Mesenchymal stem cell (in vitro differentiated cells and primary cell): ENCODE data around the gene TNNT1.

Experiments
- DNase-seq: peaks from one replicate; pipeline ENCODE4 v3.0.0-alpha.2; 2013
- H2AFZ ChIP-seq: one replicate; pipeline ENCODE4 v1.6.1; 2013; ENCODE audit warnings: low read depth, mild to moderate bottlenecking, control low read depth, inconsistent platforms, low read length, moderate library complexity
- H2AK5ac ChIP-seq: 2 replicates; pipeline ENCODE4 v1.6.1; 2013; ENCODE audit warnings: low read length, moderate library complexity, mild to moderate bottlenecking, inconsistent platforms; ENCODE audit not compliant: severe bottlenecking
- H2BK120ac ChIP-seq: one replicate; pipeline ENCODE4 v1.6.1; 2013; ENCODE audit warnings: low read depth, mild to moderate bottlenecking, inconsistent platforms, low read length, moderate library complexity
- H2BK12ac ChIP-seq, 2 experiments: one replicate each; pipeline ENCODE4 v1.6.1; 2013; ENCODE audit warnings: inconsistent platforms in 2 of 2, low read length in 2 of 2, mild to moderate bottlenecking in 2 of 2, moderate library complexity in 2 of 2, control low read depth in 1 of 2
- H2BK15ac ChIP-seq: one replicate; pipeline ENCODE4 v1.6.1; 2013; ENCODE audit warnings: mild to moderate bottlenecking, low read depth, inconsistent platforms; ENCODE audit not compliant: poor library complexity, severe bottlenecking
- H2BK5ac ChIP-seq: 2 replicates; pipeline ENCODE4 v1.6.1; 2013; ENCODE audit warnings: low read depth, mild to moderate bottlenecking, low read length, control low read depth, inconsistent platforms; ENCODE audit not compliant: poor library complexity, severe bottlenecking
- H3K14ac ChIP-seq, 2 experiments: one replicate each; pipeline ENCODE4 v1.6.1; 2013; ENCODE audit warnings: inconsistent platforms in 2 of 2, low read length in 2 of 2, control low read depth in 1 of 2, mild to moderate bottlenecking in 1 of 2, moderate library complexity in 1 of 2
- H3K18ac ChIP-seq, 2 experiments: one replicate each; pipeline ENCODE4 v1.6.1; 2013; ENCODE audit warnings: inconsistent platforms in 2 of 2, low read length in 2 of 2, control low read depth in 1 of 2, low read depth in 1 of 2, mild to moderate bottlenecking in 1 of 2
- H3K23ac ChIP-seq, 2 experiments: one replicate each; pipeline ENCODE4 v1.6.1; 2013; ENCODE audit warnings: inconsistent platforms in 2 of 2, low read length in 2 of 2, mild to moderate bottlenecking in 2 of 2, moderate library complexity in 2 of 2, control low read depth in 1 of 2
- H3K27ac ChIP-seq: 2 replicates; pipeline ENCODE4 v1.5.1; 2013; ENCODE audit warnings: mild to moderate bottlenecking, moderate library complexity, low read length, control low read depth, inconsistent platforms; ENCODE audit not compliant: poor library complexity, severe bottlenecking
- H3K27me3 ChIP-seq, 2 experiments: 2 replicates each; pipeline versions ENCODE4 v1.6.1 to v1.7.0; 2013; ENCODE audit warnings: low read length in 2 of 2, mild to moderate bottlenecking in 2 of 2, moderate library complexity in 2 of 2, control low read depth in 1 of 2, inconsistent platforms in 1 of 2; ENCODE audit not compliant: control insufficient read depth in 1 of 2, insufficient read depth in 1 of 2
- H3K36me3 ChIP-seq, 2 experiments: 2 replicates each; pipeline versions ENCODE4 v1.6.1 to v1.7.0; 2013; ENCODE audit warnings: low read length in 2 of 2, control low read depth in 1 of 2, inconsistent platforms in 1 of 2, low read depth in 1 of 2, mild to moderate bottlenecking in 1 of 2; ENCODE audit not compliant: insufficient read depth in 2 of 2, control insufficient read depth in 1 of 2
- H3K4ac ChIP-seq, 2 experiments: one replicate each; pipeline ENCODE4 v1.6.1; 2013; ENCODE audit warnings: inconsistent platforms in 2 of 2, low read length in 2 of 2, mild to moderate bottlenecking in 2 of 2, moderate library complexity in 2 of 2, control low read depth in 1 of 2, low read depth in 1 of 2
- H3K4me1 ChIP-seq: 2 replicates; pipeline ENCODE4 v1.6.1; 2013; ENCODE audit warnings: low read depth, low read length, control low read depth; ENCODE audit not compliant: control insufficient read depth, insufficient read depth
- H3K4me2 ChIP-seq: 2 replicates; pipeline ENCODE4 v1.6.1; 2013; ENCODE audit warnings: low read length, mild to moderate bottlenecking, inconsistent platforms; ENCODE audit not compliant: poor library complexity, severe bottlenecking
- H3K4me3 ChIP-seq, 2 experiments: 2 replicates each; pipeline versions ENCODE4 v1.5.1 to v1.7.0; 2013; ENCODE audit warnings: low read length in 2 of 2, mild to moderate bottlenecking in 2 of 2, control low read depth in 1 of 2, low read depth in 1 of 2; ENCODE audit not compliant: insufficient read depth in 1 of 2
- H3K79me1 ChIP-seq: replicated peaks from 2 replicates; pipeline ENCODE4 v1.6.1; 2013; ENCODE audit warnings: mild to moderate bottlenecking, control low read depth, low read length, inconsistent platforms; ENCODE audit not compliant: poor library complexity, severe bottlenecking
- H3K9ac ChIP-seq: 2 replicates; pipeline ENCODE4 v1.7.0; 2013; ENCODE audit warnings: mild to moderate bottlenecking, low read length, moderate library complexity
- H3K9me3 ChIP-seq: 2 replicates; pipeline ENCODE4 v1.7.0; 2013; ENCODE audit warnings: mild to moderate bottlenecking, low read length; ENCODE audit not compliant: control insufficient read depth
- H4K8ac ChIP-seq: one replicate; pipeline ENCODE4 v1.6.1; 2013; ENCODE audit warnings: inconsistent platforms, mild to moderate bottlenecking, low read length, moderate library complexity
- H4K91ac ChIP-seq: one replicate; pipeline ENCODE4 v1.6.1; 2013; ENCODE audit warnings: mild to moderate bottlenecking, low read length, inconsistent platforms
- WGBS: methylation state at CpG from one replicate; pipeline ENCODE4 v1.1.7; 2013; ENCODE audit warnings: mixed read lengths; 5-methylcytosine and 5-hydroxymethylcytosine counted together

Gene TNNT1

DNA sequence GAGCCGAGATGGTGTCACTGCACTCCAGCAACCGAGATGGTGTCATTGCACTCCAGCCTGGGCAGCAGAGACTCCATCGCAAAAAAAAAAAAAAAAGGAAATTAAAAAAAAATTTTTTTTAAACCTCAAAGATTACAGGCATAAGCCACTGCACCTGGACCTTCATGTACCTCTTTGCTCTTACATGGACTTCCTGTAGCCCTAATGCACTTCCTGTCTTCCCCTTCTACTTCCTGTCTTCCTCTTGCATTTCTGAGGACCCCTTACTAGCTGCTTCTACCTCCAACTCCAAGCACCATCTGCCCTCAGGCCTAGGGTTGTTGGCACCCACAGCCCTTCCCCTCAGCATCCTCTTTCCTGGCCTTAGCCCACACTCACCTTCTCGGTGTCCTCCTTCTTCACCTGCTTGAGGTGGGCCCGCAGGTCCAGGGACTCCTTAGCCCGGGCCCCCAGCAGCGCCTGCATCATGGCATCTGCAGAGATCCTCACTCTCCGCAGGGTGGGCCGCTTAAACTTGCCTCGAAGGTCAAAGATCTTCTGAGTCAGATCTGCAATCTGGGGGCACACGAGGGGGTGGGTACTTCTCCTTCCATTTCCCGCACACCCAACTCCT is 4.8 kb upstream of the TNNT1 start:
- Histone ChIP-seq H3K9ac (no peak overlapping the region), H2AK5ac (no peak overlapping the region), H2AFZ (no peak overlapping the region), H3K18ac (no peak overlapping the region), H3K4me2 (no peak overlapping the region), H2BK15ac (no peak overlapping the region), H4K8ac (no peak overlapping the region), H2BK12ac (no peak overlapping the region), H4K91ac (no peak overlapping the region), H2BK5ac (no peak overlapping the region), H3K23ac (no peak overlapping the region), H3K14ac (no peak overlapping the region), H3K4ac (no peak overlapping the region), H2BK120ac (no peak overlapping the region), H3K27me3 (peaks cover 37 to 47% of the 10 kb centered on the region in 2 experiments), H3K36me3 (no peaks in the 10 kb centered on the region), H3K27ac (no peak overlapping the region), H3K4me3 (no peak overlapping the region), H3K79me1 (no peaks in the 10 kb centered on the region), H3K4me1 (peaks cover 20% of the 10 kb centered on the region), H3K9me3 (peaks cover 10% of the 10 kb centered on the region)
- WGBS = 86% methylated on average over 12 of the region's 12 CpGs
- DNase-seq = no peak

- H3K4me3 ChIP-seq = no peak overlapping the region
- no peak overlapping the region for H2BK12ac ChIP-seq
- no peak for DNase-seq
- no peak overlapping the region for H3K18ac ChIP-seq
- no peak overlapping the region for H4K91ac ChIP-seq
- H2AFZ ChIP-seq = no peak overlapping the region
- no peak overlapping the region for H3K27ac ChIP-seq
- no peak overlapping the region for H3K4ac ChIP-seq
- H3K27me3 ChIP-seq = peaks cover 43 to 52% of the 10 kb centered on the region in 2 experiments
- H2BK15ac ChIP-seq = no peak overlapping the region
- H3K79me1 ChIP-seq = no peaks in the 10 kb centered on the region
- no peak overlapping the region for H2BK5ac ChIP-seq
- H3K36me3 ChIP-seq = no peaks in the 10 kb centered on the region
- H3K23ac ChIP-seq = no peak overlapping the region
- H3K14ac ChIP-seq = no peak overlapping the region
- H3K4me1 ChIP-seq = peaks cover 16% of the 10 kb centered on the region
- no peak overlapping the region for H2BK120ac ChIP-seq
- peaks cover 10% of the 10 kb centered on the region for H3K9me3 ChIP-seq
- H3K9ac ChIP-seq = no peak overlapping the region
- no peak overlapping the region for H3K4me2 ChIP-seq
- peak overlapping the region; percentile 52 for H4K8ac ChIP-seq
- no peak overlapping the region for H2AK5ac ChIP-seq
These were observed 3.0 kb upstream of the TNNT1 start for GRCh38 chr19:55152017-55152416.

DNA sequence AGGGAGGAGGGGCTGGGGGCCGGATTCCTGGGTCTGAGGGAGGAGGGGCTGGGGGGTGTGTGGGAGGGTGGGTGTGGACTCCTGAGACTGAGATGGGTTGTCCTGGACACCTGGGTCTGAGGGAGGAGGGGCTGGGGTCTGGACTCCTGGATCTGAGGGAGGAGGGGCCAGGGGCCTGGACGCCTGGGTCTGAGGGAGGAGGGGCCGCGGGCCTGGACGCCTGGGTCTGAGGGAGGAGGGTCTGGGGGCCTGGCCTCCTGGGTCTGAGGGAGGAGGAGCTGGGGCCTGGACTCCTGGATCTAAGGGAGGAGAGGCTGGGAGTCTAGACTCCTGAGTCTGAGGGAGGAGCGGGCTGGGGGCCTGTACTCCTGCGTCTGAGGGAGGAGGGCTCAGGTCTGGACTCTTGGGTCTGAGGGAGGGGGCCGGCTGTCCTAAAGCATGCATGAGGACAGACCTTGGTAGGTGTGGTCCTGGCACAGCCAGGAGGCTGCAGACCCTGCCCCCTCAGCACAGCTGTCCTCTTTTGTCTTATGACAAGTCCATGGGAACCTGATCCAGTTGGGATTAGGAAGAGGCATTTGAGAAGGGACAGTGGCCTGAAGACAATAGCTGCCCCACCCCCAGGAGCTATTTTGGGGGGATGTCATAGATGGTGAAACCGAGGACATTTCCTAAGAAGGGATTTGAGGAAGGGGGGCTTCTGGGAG is 1.3 kb downstream of the TNNT1 start:
- Histone ChIP-seq H3K23ac (no peak overlapping the region), H3K18ac (no peak overlapping the region), H3K27me3 (peaks cover 68 to 69% of the 10 kb centered on the region in 2 experiments), H3K27ac (no peak overlapping the region), H3K9ac (no peak overlapping the region), H2AK5ac (no peak overlapping the region), H2BK12ac (no peak overlapping the region), H2AFZ (no peak overlapping the region), H3K9me3 (peaks cover 10% of the 10 kb centered on the region), H3K4me1 (peaks cover 12% of the 10 kb centered on the region), H2BK15ac (no peak overlapping the region), H2BK5ac (no peak overlapping the region), H3K79me1 (no peaks in the 10 kb centered on the region), H3K36me3 (no peaks in the 10 kb centered on the region), H4K91ac (no peak overlapping the region), H4K8ac (no peak overlapping the region), H3K14ac (no peak overlapping the region), H3K4me3 (no peak overlapping the region), H3K4ac (no peak overlapping the region), H3K4me2 (no peak overlapping the region), H2BK120ac (no peak overlapping the region)
- WGBS = 35% methylated on average over 9 of the region's 9 CpGs
- DNase-seq = no peak

GRCh38 chr19:55146705-55147273 is 2.2 kb downstream of the TNNT1 start:
- no peak for DNase-seq
- H3K4me3 ChIP-seq = no peak overlapping the region
- H3K18ac ChIP-seq = no peak overlapping the region
- no peak overlapping the region for H3K14ac ChIP-seq
- no peak overlapping the region for H2BK5ac ChIP-seq
- H2AFZ ChIP-seq = no peak overlapping the region
- peaks cover 7% of the 10 kb centered on the region for H3K9me3 ChIP-seq
- no peak overlapping the region for H2BK120ac ChIP-seq
- H3K79me1 ChIP-seq = no peaks in the 10 kb centered on the region
- no peak overlapping the region for H3K23ac ChIP-seq
- no peak overlapping the region for H2BK12ac ChIP-seq
- no peak overlapping the region for H3K27ac ChIP-seq
- H2AK5ac ChIP-seq = no peak overlapping the region
- H3K27me3 ChIP-seq = peaks cover 69 to 71% of the 10 kb centered on the region in 2 experiments
- peak overlapping the region; percentile 30 for H4K8ac ChIP-seq
- H3K9ac ChIP-seq = no peak overlapping the region
- H3K36me3 ChIP-seq = no peaks in the 10 kb centered on the region
- no peak overlapping the region for H2BK15ac ChIP-seq
- peaks cover 12% of the 10 kb centered on the region for H3K4me1 ChIP-seq
- no peak overlapping the region for H3K4me2 ChIP-seq
- no peak overlapping the region for H4K91ac ChIP-seq
- H3K4ac ChIP-seq = no peak overlapping the region
- 13% methylated on average over 4 of the region's 27 CpGs for WGBS
